ENCODE data around the gene BDH2. TPM values are rescaled to one million over a fixed set of nuclear protein-coding genes. Genes with fewer than 3 reads are reported as not detected.

The BDH2 gene
- total RNA-seq, 1 donor from 2014 or later: 5.1 TPM

- intact Hi-C loops (cut with micrococcal nuclease): no loop called here
- H3K4me1 Mint-ChIP-seq: peaks cover 6% of the 10 kb centered on the region
- peaks cover 33% of the 10 kb centered on the region for H3K36me3 Mint-ChIP-seq (ENCODE audit: low read depth)
- DNase-seq (no peak), ATAC-seq (ENCODE audit: low read depth) (no peak)
- H3K9me3 Mint-ChIP-seq: no peaks in the 10 kb centered on the region
- TF ChIP-seq, protein P1, sequence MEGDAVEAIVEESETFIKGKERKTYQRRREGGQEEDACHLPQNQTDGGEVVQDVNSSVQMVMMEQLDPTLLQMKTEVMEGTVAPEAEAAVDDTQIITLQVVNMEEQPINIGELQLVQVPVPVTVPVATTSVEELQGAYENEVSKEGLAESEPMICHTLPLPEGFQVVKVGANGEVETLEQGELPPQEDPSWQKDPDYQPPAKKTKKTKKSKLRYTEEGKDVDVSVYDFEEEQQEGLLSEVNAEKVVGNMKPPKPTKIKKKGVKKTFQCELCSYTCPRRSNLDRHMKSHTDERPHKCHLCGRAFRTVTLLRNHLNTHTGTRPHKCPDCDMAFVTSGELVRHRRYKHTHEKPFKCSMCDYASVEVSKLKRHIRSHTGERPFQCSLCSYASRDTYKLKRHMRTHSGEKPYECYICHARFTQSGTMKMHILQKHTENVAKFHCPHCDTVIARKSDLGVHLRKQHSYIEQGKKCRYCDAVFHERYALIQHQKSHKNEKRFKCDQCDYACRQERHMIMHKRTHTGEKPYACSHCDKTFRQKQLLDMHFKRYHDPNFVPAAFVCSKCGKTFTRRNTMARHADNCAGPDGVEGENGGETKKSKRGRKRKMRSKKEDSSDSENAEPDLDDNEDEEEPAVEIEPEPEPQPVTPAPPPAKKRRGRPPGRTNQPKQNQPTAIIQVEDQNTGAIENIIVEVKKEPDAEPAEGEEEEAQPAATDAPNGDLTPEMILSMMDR (IDR thresholded peaks at IDR 0.05): no peak
- CTCF ChIA-PET: no interaction called here
- H3K27me3 Mint-ChIP-seq: no peaks in the 10 kb centered on the region
- no peak overlapping the region for H3K4me3 Mint-ChIP-seq
- H3K27ac Mint-ChIP-seq: no peak overlapping the region
- POLR2A ChIA-PET: no interaction called here
Observed at GRCh38 chr4:103067841-103068547, 31.6 kb downstream of the BDH2 start.

DNA sequence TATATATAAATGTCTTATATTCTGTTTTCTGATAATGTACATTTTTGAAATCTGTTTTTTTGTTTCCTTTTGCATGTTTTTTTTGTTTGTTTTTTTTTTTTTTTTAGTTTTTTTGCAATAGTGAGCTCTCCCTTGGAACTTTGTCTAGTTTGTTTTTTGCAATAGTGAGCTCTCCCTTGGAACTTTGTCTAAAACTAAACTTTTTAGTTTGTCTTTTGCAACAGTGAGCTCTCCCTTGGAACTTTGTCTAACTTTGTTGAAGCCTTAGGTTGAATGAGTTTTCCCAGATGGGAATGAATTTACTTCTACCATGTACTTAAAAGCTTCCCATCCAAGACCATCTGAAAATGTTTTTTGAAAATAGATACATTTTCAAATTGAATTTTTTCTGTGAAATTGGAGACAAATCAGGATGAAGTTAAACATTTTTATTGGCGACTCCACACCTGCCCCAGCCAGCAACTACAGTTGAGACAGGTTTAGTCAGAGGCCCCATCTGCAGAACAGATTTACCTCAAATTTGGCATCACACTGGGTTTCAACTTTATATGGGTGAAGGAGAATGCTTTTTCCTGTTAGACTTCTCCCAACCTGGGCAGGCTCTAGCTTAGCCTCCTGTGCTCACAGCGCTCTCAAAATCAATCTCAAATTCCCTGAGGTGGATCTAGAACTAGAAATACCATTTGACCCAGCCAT lies 39.0 kb downstream of the BDH2 start:
- intact Hi-C loops (cut with micrococcal nuclease): no loop called here
- Mint-ChIP-seq H3K27ac (no peak overlapping the region), H3K4me1 (no peaks in the 10 kb centered on the region), H3K27me3 (no peaks in the 10 kb centered on the region), H3K9me3 (no peaks in the 10 kb centered on the region), H3K4me3 (no peak overlapping the region), H3K36me3 (ENCODE audit: low read depth) (peaks cover 24% of the 10 kb centered on the region)
- ChIA-PET CTCF (no interaction called here), POLR2A (no interaction called here)
- TF ChIP-seq, protein P1 (IDR thresholded peaks at IDR 0.05): no peak
- DNase-seq: no peak
- no peak for ATAC-seq (ENCODE audit: low read depth)

DNA sequence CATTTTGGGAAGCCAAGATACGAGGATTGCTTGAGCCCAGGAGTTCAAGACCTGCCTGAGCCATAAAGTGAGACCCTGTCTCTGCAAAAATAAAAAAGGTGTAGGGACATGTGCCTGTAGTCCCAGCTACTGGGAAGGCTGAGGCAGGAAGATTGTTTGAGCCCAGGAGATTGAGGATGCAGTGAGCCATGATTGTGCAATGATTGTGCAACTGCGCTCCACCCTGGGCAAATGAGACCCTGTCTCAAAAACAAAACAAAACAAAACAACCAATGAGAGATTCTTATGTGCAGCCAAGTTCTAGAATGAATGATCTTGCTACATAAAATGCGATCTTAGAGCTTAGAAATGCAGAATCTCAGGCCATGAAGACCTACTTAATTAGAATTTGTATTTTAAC lies 45.6 kb downstream of the BDH2 start:
- Mint-ChIP-seq H3K9me3 (no peaks in the 10 kb centered on the region), H3K36me3 (ENCODE audit: low read depth) (peaks cover 19% of the 10 kb centered on the region), H3K4me1 (no peaks in the 10 kb centered on the region), H3K4me3 (no peak overlapping the region), H3K27me3 (no peaks in the 10 kb centered on the region), H3K27ac (no peak overlapping the region)
- POLR2A ChIA-PET: no interaction called here
- TF ChIP-seq, protein P1 (IDR thresholded peaks at IDR 0.05): no peak
- ATAC-seq (ENCODE audit: low read depth) (no peak), DNase-seq (no peak)
- intact Hi-C loops (cut with micrococcal nuclease): no loop called here
- CTCF ChIA-PET: no interaction called here

DNA sequence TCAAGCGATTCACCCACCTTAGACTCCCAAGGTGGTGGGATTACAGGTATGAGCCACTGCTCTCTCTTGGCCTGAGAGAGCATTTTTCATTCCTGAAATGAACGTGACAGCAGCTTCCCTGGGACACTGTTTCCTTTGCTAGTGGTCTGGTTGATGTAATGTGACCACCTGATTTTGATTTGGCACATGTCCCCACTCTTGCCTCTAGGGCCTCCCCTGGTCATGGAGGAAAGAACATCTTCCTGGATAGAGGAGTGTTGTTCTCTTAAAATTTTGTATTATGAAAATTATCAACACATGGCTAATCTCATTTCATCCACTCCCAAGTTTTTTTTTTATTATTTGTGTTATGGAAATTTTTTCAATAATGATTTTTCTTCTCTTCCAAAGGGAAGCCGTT lies 46.9 kb downstream of the BDH2 start:
- no peak overlapping the region for H3K4me3 Mint-ChIP-seq
- DNase-seq (no peak), ATAC-seq (ENCODE audit: low read depth) (no peak)
- CTCF ChIA-PET: no interaction called here
- POLR2A ChIA-PET: interaction anchor here (1.5 kb wide), 1 partner anchor 24 kb away, joined by 6 read pairs; the partner anchor contains the start of gene SLC9B2
- H3K4me1 Mint-ChIP-seq: no peaks in the 10 kb centered on the region
- TF ChIP-seq, protein P1 (IDR thresholded peaks at IDR 0.05): no peak
- H3K27me3 Mint-ChIP-seq: no peaks in the 10 kb centered on the region
- intact Hi-C loops (cut with micrococcal nuclease): no loop called here
- no peak overlapping the region for H3K27ac Mint-ChIP-seq
- H3K9me3 Mint-ChIP-seq: no peaks in the 10 kb centered on the region
- H3K36me3 Mint-ChIP-seq (ENCODE audit: low read depth): peaks cover 31% of the 10 kb centered on the region

DNA sequence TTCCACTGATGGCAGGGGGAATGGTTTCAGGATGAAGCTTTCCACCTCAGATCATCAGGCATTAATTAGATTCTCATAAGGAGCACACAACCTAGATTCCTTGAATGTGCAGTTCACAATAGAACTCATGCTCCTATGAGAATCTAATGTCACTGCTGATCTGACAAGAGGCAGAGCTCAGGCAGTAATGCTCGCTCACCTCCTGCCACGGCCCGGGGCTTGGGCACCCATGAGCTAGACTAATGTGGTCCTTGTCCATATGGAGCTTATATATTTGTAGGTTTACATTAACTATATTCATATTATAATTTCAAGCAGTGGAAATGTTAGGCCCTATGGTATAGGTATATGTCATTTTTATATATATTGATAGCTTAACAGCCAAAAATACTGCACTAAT lies 47.5 kb downstream of the BDH2 start:
- H3K27me3 Mint-ChIP-seq: no peaks in the 10 kb centered on the region
- intact Hi-C loops (cut with micrococcal nuclease): no loop called here
- POLR2A ChIA-PET: interaction anchor here (0.7 to 1.5 kb wide), 2 partner anchors 25 to 231 kb away, joined by 3 to 6 read pairs; partner anchors contain the start of gene SLC9B2

More for the DNA sequence above, 47.5 kb downstream of the BDH2 start:
- no peaks in the 10 kb centered on the region for H3K9me3 Mint-ChIP-seq
- CTCF ChIA-PET: no interaction called here
- H3K4me3 Mint-ChIP-seq: no peak overlapping the region
- no peaks in the 10 kb centered on the region for H3K4me1 Mint-ChIP-seq
- no peak overlapping the region for H3K27ac Mint-ChIP-seq
- H3K36me3 Mint-ChIP-seq (ENCODE audit: low read depth): peaks cover 33% of the 10 kb centered on the region
- TF ChIP-seq, protein P1 (IDR thresholded peaks at IDR 0.05): no peak
- no peak for ATAC-seq (ENCODE audit: low read depth)
- DNase-seq: no peak
